KOPT-K1 (cell line): ENCODE measurements around the gene TBC1D4.

Source experiments
- H3K27ac ChIP-seq: fragments of 200-600 bp; sonication (generic); 2 replicates; pipeline ENCODE4 v1.5.1; 2016; ENCODE audit warnings: antibody characterized with exemption, mild to moderate bottlenecking, low read depth, low read length; ENCODE audit not compliant: poor library complexity, severe bottlenecking
- H3K36me3 ChIP-seq: fragments of 200-600 bp; sonication (generic); 2 replicates; pipeline ENCODE4 v1.5.1; 2017; ENCODE audit warnings: antibody characterized with exemption, mild to moderate bottlenecking, low read length, moderate library complexity; ENCODE audit not compliant: insufficient read depth
- H3K9me3 ChIP-seq: fragments of 200-600 bp; sonication (generic); 2 replicates; pipeline ENCODE4 v1.5.1; 2017; ENCODE audit warnings: antibody characterized with exemption, low read length, mild to moderate bottlenecking; ENCODE audit not compliant: insufficient read depth, poor library complexity, severe bottlenecking

TBC1D4 gene

GRCh38 chr13:75376792-75377402 lies 105.1 kb downstream of the TBC1D4 start:
- no peaks in the 10 kb centered on the region for H3K9me3 ChIP-seq
- H3K27ac ChIP-seq, result no peak overlapping the region
- H3K36me3 ChIP-seq, result no peaks in the 10 kb centered on the region

GRCh38 chr13:75375329-75375728 lies 106.6 kb downstream of the TBC1D4 start:
- Histone ChIP-seq H3K9me3 (no peaks in the 10 kb centered on the region), H3K27ac (no peak overlapping the region), H3K36me3 (no peaks in the 10 kb centered on the region)

- Histone ChIP-seq H3K27ac (no peak overlapping the region), H3K9me3 (no peaks in the 10 kb centered on the region), H3K36me3 (no peaks in the 10 kb centered on the region)
Measured at GRCh38 chr13:75373988-75374387, 108.0 kb downstream of the TBC1D4 start.

GRCh38 chr13:75372923-75373841 lies 108.8 kb downstream of the TBC1D4 start:
- no peaks in the 10 kb centered on the region for H3K36me3 ChIP-seq
- H3K9me3 ChIP-seq, result no peaks in the 10 kb centered on the region
- no peak overlapping the region for H3K27ac ChIP-seq

GRCh38 chr13:75372517-75372916 lies 109.5 kb downstream of the TBC1D4 start:
- Histone ChIP-seq H3K27ac (no peak overlapping the region), H3K36me3 (no peaks in the 10 kb centered on the region), H3K9me3 (no peaks in the 10 kb centered on the region)

GRCh38 chr13:75371203-75371602 lies 110.8 kb downstream of the TBC1D4 start:
- Histone ChIP-seq H3K36me3 (no peaks in the 10 kb centered on the region), H3K27ac (no peak overlapping the region), H3K9me3 (no peaks in the 10 kb centered on the region)

GRCh38 chr13:75370774-75371173 lies 111.2 kb downstream of the TBC1D4 start:
- Histone ChIP-seq H3K27ac (no peak overlapping the region), H3K36me3 (no peaks in the 10 kb centered on the region), H3K9me3 (no peaks in the 10 kb centered on the region)

GRCh38 chr13:75369981-75370380 lies 112.0 kb downstream of the TBC1D4 start:
- Histone ChIP-seq H3K9me3 (no peaks in the 10 kb centered on the region), H3K27ac (no peak overlapping the region), H3K36me3 (no peaks in the 10 kb centered on the region)

GRCh38 chr13:75368167-75368566 lies 113.8 kb downstream of the TBC1D4 start:
- Histone ChIP-seq H3K9me3 (no peaks in the 10 kb centered on the region), H3K36me3 (no peaks in the 10 kb centered on the region), H3K27ac (no peak overlapping the region)

- no peaks in the 10 kb centered on the region for H3K36me3 ChIP-seq
- no peaks in the 10 kb centered on the region for H3K9me3 ChIP-seq
- H3K27ac ChIP-seq, result no peak overlapping the region
Measured at GRCh38 chr13:75366380-75367280, 115.3 kb downstream of the TBC1D4 start.

GRCh38 chr13:75365724-75366173 lies 116.2 kb downstream of the TBC1D4 start:
- H3K9me3 ChIP-seq, result no peaks in the 10 kb centered on the region
- H3K27ac ChIP-seq, result no peak overlapping the region
- no peaks in the 10 kb centered on the region for H3K36me3 ChIP-seq

- Histone ChIP-seq H3K9me3 (no peaks in the 10 kb centered on the region), H3K27ac (no peak overlapping the region), H3K36me3 (no peaks in the 10 kb centered on the region)
Measured at GRCh38 chr13:75364131-75364713, 117.7 kb downstream of the TBC1D4 start.

GRCh38 chr13:75363371-75363770 lies 118.6 kb downstream of the TBC1D4 start:
- Histone ChIP-seq H3K27ac (no peak overlapping the region), H3K9me3 (no peaks in the 10 kb centered on the region), H3K36me3 (no peaks in the 10 kb centered on the region)

- H3K27ac ChIP-seq, result no peak overlapping the region
- H3K36me3 ChIP-seq, result no peaks in the 10 kb centered on the region
- no peaks in the 10 kb centered on the region for H3K9me3 ChIP-seq
Measured at GRCh38 chr13:75362026-75362425, 119.9 kb downstream of the TBC1D4 start.

- Histone ChIP-seq H3K9me3 (no peaks in the 10 kb centered on the region), H3K27ac (no peak overlapping the region), H3K36me3 (no peaks in the 10 kb centered on the region)
Measured at GRCh38 chr13:75360170-75360569, 121.8 kb downstream of the TBC1D4 start.
